ENCODE measurements around the gene RBBP5.

- TF ChIP-seq CTCF (IDR thresholded peaks at IDR 0.05) (no peak), EZH2 (IDR thresholded peaks at IDR 0.05; ENCODE audit: borderline replicate concordance, insufficient read depth, low read depth, low read length, poor library complexity, severe bottlenecking) (no peak)
Observed at GRCh38 chr1:205150651-205151428, 29.1 kb upstream of the RBBP5 start.

All from B cell (primary cell).